ENCODE data around the gene RALGPS1.

Gene RALGPS1

DNA sequence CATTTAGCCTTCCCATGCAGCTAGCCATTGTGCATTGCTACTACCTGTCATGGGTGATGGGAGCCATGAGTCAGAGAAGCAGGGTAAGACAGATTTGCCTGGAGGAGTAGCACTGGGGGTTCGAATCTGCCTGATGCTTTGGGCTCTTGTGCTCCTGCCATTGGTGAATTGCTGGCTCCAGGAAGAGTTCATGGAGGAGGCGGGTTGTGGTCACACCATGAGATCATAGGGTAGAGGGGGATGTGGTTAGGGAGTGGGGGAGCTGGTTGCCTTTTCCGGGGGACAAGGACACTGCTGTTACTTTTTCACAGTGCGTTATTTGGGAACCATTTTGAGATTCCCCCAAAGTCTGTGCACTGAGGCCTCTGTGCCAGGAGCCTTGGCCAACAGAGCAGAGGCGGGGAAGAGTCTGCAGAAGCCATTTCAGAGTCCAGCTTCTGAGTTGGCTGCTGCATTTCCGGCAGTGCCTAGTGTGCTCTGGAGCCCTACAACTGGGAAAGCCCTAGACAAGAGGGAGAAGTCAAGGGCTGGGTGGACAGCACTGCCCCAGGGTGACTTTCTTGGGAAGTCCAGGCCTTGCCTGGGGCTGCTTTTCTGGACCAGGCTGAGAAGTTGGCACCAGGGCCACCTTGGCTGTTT, 201.6 kb downstream of the RALGPS1 start:
- no peak for DNase-seq

- DNase-seq = no peak
Observed at GRCh38 chr9:127116957-127117356, 202.4 kb downstream of the RALGPS1 start.

DNA sequence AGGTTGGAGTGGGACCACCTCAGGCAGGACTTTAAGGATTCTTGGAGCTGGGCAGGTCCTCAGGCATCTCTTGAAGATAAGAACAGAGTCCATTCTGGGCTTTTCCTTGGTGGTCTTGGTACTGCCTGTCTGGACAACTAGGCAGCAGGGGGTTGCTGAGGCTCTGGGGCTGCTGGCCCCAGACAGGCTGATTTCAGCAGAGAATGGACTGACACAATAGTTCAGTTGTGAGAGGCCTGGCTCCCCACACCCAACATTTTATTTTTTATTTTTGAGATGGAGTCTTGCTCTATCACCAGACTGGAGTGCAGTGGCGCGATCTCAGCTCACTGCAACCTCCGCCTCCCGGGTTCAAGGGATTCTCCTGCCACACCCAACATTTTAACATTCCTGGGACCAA, 203.2 kb downstream of the RALGPS1 start:
- no peak for DNase-seq

- DNase-seq = no peak
Observed at GRCh38 chr9:127118597-127119319, 204.2 kb downstream of the RALGPS1 start.

DNA sequence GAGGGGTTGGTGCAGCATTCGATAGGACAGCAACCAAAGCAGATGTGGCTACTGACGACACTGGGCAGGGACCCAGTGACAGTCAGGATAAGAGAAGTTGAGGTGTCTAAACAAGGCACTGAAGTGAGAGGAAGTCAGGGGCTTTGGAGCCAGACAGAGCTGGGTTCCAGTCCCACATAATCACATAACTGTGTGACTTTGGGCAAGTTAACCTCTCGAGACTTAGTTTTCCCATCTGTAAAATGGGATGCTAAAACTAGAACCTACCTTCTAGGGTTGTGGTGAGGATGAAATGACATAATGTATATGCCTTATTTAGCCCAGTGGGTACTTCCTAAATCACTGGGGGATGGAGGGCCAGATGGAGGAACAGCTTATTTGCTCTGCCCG, 204.7 kb downstream of the RALGPS1 start:
- DNase-seq = no peak

- peak in 2 of 58 donors; percentile 49 for DNase-seq
Observed at GRCh38 chr9:127121628-127122175, 207.1 kb downstream of the RALGPS1 start.

GRCh38 chr9:127122176-127123063, 207.8 kb downstream of the RALGPS1 start, which contains the start of gene ANGPTL2:
Gene ANGPTL2, minus strand, starts transcription at chr9:127122635. Its CDS starts 13,904 bp downstream, at chr9:127108731.
- peak in 55 of 58 donors; percentile 34 to 97 (median 86) for DNase-seq

DNA sequence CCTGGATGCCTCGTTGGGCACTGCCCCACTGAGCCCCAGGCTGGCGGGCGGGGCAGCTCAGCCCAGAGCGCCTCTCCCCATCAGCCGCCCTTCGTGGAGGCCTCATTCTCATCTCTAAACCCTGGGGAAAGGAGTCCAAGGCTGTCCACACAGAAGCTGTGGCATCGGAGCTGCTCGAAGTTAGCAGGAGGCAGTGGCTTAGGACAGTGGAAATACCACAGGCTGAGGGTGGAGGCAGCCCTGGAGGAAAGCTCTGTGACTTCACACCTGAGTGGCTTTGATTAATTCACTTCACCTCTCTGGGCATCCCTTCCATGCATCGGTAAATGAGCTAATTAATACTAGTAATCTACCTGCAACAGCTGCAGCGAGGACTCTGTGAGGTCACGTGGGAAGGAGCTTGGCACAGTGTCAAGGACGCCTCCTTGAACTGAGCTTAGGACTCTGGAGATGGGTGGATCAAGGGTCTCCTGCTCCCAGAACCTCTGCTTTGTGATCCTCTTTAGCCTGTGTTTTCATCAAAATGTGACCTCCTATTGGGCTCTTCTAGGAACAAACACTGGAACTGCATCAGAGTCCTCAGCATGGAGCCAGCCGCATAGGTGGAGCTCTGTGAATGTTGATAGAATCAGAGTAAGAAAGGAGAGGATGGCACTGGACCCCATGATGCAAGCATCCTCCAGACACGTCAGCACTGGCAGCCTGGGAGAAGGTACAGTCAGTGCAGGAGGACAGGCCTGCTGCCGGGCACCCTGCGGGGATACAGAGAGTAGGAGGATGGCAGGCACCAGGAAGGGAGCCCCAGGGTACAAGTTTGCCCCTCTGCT, 208.7 kb downstream of the RALGPS1 start:
- DNase-seq = peak in 5 of 58 donors; percentile 22 to 65 (median 50)

DNA sequence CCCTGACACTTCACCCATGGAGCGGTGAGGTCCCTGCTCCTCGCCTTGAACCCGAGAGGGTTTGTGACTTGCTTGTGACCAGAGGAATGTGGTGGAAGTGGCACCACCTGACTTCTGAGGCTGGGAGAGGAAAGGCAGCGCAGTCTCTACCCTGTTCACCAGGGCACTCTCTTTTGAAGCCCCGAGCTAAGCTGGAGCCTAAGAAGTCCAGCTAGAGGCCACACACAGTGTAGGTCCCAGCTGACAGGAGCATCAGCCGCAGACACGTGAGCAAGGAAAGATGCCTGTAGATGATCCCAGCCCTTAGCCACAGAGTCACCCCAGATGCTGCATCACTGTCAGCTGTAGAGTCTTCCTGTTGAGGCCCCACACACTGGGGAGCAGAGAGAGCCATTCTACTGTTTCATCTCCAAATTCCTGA, 209.5 kb downstream of the RALGPS1 start:
- no peak for DNase-seq

GRCh38 chr9:127124792-127125191, 210.2 kb downstream of the RALGPS1 start:
- DNase-seq = no peak

DNA sequence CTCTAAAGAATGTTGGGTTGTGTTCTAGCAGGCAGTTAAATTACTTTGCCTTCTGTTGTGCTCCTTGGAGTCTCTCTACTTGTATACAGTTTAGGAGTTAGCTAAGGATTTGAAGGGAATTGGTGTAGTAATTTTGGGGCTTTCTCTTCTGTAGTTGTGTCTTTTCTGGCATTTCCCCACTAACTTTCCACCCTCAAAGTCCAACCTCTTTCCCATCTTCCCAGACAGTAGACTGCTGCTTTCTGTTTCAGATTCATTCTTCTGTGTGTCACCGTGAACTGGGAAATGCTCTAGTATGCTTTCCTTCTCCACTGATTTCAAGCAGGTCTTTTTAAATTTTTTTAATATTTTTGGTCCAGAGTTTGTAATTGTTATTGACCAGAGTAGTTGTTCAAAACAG, 212.4 kb downstream of the RALGPS1 start:
- DNase-seq = no peak

DNA sequence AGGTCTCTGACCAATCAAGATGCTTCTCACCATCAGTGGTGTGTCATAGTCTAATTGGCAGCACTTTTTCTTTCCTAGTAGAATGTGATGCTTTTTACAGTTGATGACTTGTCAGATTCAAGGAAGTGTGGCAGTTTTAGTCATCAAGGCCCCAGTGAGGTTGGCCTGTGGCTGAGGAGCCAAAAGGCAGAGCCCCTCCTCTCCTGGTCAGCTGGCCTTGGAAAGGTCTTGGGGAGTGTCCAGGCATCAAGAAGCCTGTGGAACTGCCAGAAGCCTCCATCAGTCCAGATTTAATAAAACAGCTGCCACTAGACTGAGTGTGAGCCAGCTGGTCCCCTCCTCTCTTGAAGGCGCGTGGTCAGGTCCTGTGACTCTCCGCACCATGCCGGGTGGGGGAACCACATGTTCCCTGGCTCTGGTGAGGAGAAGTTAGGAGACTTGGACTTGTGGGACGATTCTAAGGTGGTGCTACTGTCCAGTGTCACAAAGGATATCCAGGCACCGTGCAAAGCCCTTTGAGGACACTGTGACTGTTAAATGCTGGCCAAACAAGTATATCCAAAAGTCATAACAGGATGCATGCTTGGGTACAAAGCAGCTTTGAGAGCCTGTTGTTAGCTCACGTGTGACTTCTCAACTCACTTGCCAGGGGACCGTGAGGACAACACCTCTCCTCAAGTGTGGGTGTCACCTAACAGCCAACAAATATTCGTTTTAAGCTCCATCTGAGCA, 213.9 kb downstream of the RALGPS1 start:
- DNase-seq = peak in 12 of 58 donors; percentile 22 to 61 (median 50)

- no peak for DNase-seq
Observed at GRCh38 chr9:127129073-127129717, 214.6 kb downstream of the RALGPS1 start.

DNA sequence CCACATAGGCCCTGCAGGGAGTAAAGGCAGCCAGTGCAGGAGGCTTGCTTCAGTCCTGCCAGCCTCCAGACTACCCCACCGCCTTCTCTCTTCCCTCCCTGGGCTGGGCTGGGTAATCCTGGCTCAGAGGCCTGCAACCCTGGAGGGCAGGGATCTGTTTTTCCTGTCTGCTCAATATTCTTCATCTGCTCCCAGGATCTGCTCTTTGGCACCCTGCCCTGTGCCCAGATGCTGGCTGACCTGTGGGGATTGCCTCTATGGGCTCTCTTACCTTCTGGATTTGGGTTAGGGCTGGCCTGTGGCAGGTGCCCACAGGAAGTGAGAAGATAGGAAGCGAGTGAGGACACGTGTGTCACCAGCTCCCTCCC, 215.1 kb downstream of the RALGPS1 start:
- no peak for DNase-seq

DNA sequence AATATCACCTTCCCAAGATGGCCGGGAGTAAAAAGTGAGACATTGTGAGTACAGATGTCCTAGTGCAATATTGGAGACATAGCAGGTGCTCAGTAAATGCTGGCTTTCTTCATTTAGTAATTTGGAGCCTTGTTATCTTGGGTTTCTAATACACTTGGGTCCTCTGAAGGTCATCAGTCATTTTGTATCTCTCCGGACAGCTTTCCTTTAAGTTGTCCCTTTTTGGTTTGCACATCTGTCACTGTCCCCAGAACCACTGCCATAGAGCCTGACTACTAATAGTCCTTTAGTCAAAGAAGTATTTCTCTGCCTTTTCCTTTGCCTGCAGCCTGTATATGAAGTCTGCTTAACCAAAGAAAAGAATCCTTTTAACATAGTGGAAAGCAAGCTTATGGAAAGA, 215.7 kb downstream of the RALGPS1 start:
- DNase-seq = no peak

DNA sequence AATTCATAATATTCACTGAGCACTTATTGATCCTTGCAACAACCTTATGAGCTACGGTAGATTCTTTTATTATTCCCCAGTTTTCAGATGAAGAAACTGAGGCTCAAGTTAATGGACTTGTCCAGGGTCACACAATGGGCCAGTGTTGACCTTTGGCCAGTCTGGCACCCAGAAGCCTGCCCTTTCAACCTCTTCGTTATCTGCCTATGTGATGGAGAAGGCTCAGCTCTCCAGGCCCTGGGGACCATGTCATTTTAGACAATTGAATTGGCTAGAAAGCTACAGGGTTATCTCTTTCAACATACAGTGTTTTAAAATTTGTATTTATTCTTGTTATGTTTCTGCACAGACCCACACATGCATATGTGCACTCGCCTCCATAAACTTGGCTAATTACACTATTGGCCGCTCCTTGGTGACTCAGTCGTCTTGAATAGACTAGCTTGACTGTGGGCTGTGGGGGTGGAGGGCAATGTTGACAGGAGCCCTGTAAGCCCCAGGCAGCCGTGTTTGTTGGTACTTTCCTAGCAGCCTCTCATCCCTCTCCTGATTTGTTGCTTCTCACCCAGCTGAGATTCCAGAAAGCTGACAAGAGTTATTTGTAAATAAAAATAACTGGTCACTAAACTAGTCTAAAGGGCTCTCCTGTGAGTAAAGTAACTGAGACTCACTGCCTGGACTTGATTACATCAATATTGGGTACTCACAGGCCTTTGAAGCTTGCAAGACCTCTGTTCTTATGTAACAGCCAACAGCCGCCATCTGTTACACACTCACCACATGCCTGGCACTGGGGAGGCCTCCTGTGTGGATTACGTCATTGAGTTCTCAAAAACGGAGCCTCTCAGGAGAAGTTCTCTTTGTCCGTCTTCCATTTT, 216.3 kb downstream of the RALGPS1 start:
- DNase-seq = peak in 49 of 58 donors; percentile 16 to 79 (median 56)

DNA sequence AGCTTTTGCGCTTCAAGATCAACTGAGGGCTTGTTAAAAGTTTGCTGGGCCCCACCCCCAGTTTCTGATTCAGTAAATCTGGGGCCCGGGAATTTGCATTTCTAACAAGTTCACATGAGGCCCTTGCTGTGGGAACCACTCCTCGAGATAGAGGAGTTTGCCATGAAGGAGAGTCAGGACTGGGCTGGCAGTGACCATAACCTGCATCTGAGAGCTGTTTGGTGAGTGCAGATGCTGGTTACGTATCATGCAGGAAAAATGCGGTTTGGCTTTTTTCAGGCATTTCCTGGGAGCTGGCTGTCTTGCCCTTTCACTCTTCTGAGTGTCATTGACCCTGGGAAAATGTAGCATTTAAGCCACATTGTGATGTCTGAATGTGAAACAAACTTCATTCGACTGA, 217.3 kb downstream of the RALGPS1 start:
- no peak for DNase-seq

DNA sequence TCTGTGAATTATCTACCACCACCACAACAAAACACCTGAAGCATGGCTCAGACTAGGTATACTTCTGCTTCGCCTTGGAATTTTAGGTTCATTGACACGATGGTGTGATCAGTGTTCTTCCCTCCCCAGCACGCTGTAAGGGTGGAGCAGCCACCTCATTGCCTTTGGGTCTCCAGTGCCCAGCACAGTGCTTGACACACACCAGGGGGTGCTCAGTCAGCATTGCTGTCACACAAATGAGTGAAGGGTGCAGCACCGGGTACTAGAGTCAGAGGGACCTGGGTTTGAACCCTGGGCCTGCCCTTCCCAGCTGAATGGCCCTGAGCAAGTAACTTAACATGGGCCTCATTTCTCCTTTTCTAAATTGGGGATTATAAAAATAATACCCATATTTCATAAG, 217.8 kb downstream of the RALGPS1 start:
- DNase-seq = no peak
